ENCODE results near the gene SRRM4. TPM values are rescaled to one million over a fixed set of nuclear protein-coding genes. Genes with fewer than 3 reads are reported as not detected.

Gene SRRM4
- total RNA-seq, 1 donor from 2014 or later = not detected

- ATAC-seq (peak; percentile 3 to 8), DNase-seq (no peak)
- H3K36me3 ChIP-seq = no peaks in the 10 kb centered on the region
- H3K4me1 ChIP-seq = peaks cover 35% of the 10 kb centered on the region
- intact Hi-C loops (cut with DNase I) = no loop called here
- no peak overlapping the region for H3K27ac ChIP-seq
- TF ChIP-seq CTCF (IDR thresholded peaks at IDR 0.05) = no peak
- H3K27me3 ChIP-seq (ENCODE audit: low read depth) = no peaks in the 10 kb centered on the region
- no peaks in the 10 kb centered on the region for H3K9me3 ChIP-seq
- H3K4me3 ChIP-seq = no peak overlapping the region
These were observed 225.2 kb downstream of the SRRM4 start for GRCh38 chr12:119206348-119207062.

DNA sequence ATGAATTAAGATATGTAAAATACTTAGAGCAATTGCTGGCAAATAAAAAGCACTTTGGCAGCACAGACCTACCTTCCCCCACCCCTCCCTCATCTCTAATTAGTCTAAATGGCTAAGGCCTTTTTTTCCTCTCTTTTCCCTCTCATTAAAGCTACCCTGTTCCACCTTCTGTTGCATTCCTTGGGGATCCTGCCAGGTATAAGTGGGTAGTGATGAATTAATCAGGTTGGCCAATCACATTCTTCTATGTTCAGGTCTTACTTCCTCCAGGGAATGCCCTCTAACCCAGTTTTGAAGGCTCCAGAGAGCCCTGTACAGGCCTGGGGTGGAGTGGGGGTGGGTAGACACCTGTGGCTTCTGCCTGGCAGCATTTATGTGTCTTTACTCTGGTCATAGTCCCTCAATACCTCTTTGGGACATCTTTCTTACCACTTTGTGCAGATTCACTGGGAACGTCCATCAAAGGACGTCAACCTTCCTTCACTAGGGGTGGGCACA, 225.8 kb downstream of the SRRM4 start:
- ATAC-seq (peak; percentile 31 to 42), DNase-seq (no peak)
- no peak for TF ChIP-seq CTCF (IDR thresholded peaks at IDR 0.05)
- H3K36me3 ChIP-seq = no peaks in the 10 kb centered on the region
- no peaks in the 10 kb centered on the region for H3K27me3 ChIP-seq (ENCODE audit: low read depth)
- peak overlapping the region; percentile 14 for H3K27ac ChIP-seq
- intact Hi-C loops (cut with DNase I) = no loop called here
- no peaks in the 10 kb centered on the region for H3K9me3 ChIP-seq
- H3K4me1 ChIP-seq = peaks cover 35% of the 10 kb centered on the region
- H3K4me3 ChIP-seq = no peak overlapping the region

DNA sequence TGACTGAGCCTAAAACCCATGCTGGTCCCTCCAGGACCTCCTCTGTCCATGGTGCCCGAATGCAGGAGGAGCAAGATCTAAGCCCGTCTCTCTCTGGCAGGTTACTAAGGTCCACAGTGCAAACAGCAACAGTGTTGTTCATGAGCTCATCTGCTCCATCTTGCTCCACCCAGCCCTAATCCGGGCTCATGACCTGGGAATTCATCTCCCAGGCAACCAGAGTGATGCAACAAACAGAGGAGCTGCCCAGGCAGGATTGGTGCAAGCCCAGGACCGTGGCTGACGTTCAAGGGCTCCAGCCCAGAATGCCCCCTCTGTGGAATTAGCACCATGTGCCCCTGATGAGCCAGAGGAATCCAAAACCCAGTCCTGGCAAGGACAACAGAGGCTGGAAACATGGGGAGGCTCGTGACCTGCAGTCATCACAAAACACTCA, 227.3 kb downstream of the SRRM4 start:
- H3K4me1 ChIP-seq = peaks cover 27% of the 10 kb centered on the region
- no peak overlapping the region for H3K27ac ChIP-seq
- no peaks in the 10 kb centered on the region for H3K36me3 ChIP-seq
- ATAC-seq (peak; percentile 83 to 89), DNase-seq (peak; percentile 59)
- H3K4me3 ChIP-seq = no peak overlapping the region
- H3K27me3 ChIP-seq (ENCODE audit: low read depth) = no peaks in the 10 kb centered on the region
- no peak for TF ChIP-seq CTCF (IDR thresholded peaks at IDR 0.05)
- intact Hi-C loops (cut with DNase I) = no loop called here
- H3K9me3 ChIP-seq = no peaks in the 10 kb centered on the region

DNA sequence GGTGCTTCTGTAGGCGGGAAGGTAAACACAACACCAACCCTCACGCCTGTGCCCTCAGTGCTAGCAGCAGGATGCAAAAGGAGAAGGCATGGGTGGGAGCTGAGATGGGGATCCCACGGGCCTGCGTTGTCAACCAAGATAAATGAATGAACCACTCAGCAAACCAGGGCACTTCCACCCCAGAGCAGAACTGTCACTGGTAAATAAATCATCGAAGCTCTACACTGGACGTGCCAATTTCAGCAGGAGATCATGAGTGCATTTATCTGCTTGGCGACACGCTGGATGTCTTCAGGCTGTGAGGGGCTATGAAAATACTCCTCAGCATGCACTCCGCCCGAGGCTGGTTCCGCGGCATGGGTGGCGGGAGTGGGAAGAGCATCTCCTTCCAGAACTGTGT, 230.5 kb downstream of the SRRM4 start:
- Histone ChIP-seq H3K4me1 (peaks cover 17% of the 10 kb centered on the region), H3K27me3 (ENCODE audit: low read depth) (no peaks in the 10 kb centered on the region), H3K27ac (no peak overlapping the region), H3K36me3 (no peaks in the 10 kb centered on the region), H3K4me3 (no peak overlapping the region), H3K9me3 (no peaks in the 10 kb centered on the region)
- ATAC-seq (no peak), DNase-seq (no peak)
- TF ChIP-seq CTCF (IDR thresholded peaks at IDR 0.05) = no peak
- intact Hi-C loops (cut with DNase I) = no loop called here

Other genes starting within 250 kb of the SRRM4 start
- 47.9 TPM for gene HSPB8, start 197.4 kb downstream of the SRRM4 start, total RNA-seq